HG03460 (cell line): Measurements from ENCODE around the gene RPL37.
"Not testable (repeated sequence)": the region's sequence is repeated elsewhere in the genome, so short reads cannot be mapped to it uniquely, and the experiment has no call there.

Source experiments
- ATAC-seq: cut with Tn5 transposase; IDR thresholded peaks from one replicate; pipeline ENCODE4 v1.9.1; 2021; ENCODE audit not compliant: unreplicated experiment

The RPL37 gene

DNA sequence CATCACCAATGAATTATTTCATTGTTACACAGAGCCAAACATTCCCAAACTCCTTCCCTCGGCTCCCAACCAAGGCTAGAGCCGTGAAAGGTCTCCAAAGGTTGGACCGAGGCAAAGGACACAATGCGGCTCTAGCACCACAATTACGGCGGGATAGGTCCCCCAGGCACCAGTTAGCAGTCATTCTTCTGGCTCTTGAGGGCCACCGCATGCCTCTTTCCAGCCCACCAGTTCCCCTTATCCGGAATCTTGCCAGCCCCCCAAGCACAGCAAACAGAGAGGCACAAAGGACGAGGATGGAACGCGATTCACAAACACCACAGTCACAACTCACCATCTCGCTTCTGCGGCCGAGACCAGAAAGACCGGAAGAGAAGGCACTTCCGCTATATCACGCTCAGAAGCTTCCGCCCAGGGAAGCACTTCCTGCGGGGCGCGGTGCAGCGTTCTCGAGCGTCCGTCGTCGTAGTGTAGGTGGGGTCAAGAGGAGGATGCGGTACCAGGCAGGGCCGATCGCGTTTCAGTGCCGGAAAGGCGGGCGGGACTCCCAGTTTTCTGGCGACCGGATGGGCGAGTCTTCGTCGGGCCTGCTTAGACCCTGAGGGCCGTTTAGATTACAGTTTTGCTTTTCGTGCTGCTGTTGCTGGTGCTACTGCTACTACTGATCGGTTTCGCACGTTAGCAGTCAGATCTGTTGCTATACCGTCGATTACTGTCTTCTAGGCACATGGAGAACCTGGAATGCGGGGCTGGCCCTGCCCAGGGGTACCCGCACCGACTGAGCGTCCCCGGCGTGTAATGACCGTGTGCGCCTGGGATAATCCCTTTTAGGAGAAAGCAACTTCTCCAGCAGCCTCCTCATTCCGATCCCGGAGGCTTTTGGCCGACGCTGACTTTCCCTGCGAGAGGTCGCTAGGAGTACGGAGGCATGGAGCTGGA lies at the start of gene RPL37:
Gene RPL37 (minus strand): TSS at position 374 of the 939 bp plus-strand sequence. CDS start 37 bp downstream, at position 337.
- ATAC-seq, result peak; percentile 96

DNA sequence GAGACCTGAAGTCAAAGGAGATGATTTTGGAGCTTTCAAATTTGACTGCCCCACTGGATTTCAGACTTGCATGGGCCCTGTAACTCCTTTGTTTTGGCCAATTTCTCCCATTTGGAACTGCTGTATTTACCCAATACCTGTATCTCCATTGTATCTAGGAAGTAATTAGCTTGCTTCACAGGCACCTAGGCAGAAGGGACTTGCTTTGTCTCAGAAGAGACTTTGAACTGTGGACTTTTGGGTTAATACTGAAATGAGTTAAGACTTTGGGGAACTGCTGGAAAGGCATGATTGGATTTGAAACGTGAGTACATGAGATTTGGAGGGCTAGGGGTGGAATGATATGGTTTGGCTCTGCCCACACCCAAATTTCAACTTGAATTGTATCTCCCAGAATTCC lies 48.0 kb upstream of the RPL37 start:
- not testable (repeated sequence) for ATAC-seq

DNA sequence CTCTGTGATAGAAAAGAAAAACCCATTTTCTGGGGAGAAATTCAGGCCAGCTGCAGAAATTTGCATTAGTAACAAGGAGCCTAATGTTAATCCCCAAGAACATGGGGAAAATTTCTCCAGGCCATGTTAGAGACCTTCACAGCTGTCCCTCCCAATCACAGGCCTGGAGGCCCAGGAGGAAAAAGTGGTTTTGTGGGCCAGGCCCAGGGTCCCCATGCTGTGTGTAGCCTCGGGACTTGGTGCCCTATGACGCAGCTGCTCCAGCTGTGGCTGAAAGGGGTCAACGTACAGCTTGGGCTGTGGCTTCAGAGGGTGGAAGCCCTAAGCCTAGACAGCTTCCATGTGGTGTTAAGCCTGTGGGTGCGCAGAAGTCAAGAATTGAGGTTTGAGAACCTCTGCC lies 47.3 kb upstream of the RPL37 start:
- ATAC-seq, result no peak

DNA sequence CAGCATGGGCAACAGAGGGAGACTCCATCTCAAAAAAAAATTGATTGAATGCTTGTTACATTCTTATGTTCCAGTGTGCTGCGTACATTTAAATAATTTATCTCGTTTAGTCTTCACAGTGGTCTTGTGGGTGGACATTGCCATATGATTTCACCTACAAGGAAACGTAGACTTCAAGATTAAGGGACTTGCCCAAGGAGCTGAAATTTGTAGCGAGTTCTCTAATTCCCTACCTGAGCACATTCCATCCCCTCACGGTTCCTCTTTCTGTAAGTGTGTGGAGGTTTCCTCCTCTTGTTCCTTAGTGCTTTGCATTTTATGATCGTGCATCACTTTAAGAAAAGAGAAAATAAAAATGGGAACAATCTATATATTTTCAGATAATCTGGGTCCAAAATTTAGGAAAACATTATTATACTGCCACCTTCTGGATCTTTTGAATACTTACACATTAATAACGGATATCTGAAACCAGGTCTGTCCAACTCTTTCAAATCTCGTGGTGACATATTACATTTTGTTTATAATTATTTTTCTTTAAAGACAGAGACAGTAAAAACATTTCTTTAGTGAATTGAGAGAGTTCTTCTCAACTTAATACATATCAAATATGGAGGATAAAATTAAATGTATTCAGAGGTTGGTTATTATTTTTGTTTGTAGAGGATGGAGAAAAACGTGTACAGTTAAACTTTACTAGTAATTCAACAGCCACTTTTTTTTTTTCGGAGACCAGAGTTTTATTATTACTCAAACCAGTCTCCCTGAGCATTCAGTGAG lies 44.3 kb upstream of the RPL37 start:
- peak; percentile 59 for ATAC-seq

DNA sequence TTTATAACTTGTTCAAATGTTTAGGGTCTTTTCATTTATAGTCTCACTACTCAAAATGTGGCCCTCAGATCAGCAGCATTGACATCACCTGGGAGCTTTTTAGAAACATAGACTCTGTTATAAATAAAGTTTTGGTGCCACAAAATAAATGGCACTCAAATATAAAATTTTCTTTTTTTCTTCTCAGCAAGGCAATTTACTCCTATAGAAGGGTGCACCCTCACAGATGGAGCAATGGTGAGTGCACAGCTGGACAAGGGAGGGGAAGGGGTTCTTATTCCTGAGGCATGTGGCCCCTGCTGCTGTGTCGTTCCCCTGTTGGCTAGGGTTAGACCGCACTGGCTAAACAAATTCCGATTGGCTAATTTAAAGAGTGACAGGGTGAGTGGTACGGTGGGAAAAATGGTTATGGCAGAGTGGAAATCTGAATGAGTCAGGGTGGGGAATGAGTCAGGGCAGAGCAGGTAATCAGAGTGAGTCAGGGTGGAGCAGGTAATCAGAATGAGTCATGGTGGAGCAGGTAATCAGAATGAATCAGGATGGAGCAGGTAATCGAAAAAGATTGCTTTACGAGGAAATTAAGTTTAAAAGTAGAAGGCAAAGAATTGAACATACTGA lies 42.5 kb upstream of the RPL37 start:
- no peak for ATAC-seq

DNA sequence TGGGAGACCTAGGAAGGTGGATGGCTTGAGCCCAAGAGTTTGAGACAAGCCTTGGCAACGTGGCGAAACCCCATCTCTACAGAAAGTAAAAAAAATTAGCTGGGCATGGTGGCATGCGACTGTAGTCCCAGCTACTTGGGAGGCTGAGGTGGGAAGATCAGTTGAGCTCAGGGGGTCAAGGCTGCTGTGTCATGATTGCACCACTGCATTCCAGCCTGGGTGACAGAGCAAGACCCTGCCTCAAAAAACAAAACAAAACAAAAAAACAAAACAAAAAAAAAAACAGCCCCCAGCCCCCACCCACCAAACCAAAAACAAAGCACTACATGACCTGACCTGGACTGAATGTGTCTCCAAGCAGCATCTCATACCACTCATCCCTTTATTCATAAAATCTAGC lies 40.9 kb upstream of the RPL37 start:
- ATAC-seq, result no peak

DNA sequence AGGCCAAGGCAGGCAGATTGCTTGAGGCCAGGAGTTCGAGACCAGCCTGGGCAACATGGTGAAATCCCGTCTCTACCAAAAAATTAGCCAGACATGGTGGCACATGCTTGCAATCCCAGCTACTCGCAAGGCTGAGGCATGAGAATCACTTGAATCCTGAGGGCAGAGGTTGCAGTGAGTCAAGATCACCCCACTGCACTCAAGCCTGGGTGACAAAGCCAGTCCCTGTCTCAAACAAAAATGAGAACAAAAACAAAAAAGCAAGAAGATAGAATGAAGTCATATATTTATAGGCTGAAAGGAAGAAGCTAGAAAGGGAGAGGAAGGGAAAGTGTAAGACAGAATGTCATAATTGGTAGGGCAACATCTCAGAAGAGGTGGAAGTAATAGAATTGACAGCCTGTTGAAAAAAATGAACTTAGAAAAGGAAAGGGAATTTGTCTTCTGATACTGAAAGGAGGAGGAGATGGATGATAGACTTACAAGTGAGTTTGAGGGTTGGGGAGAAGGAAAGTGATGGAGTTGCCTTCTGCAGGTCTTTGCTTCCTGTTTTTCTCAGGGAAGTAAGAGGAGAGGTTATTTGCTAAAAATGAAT lies 38.4 kb upstream of the RPL37 start:
- no peak for ATAC-seq

DNA sequence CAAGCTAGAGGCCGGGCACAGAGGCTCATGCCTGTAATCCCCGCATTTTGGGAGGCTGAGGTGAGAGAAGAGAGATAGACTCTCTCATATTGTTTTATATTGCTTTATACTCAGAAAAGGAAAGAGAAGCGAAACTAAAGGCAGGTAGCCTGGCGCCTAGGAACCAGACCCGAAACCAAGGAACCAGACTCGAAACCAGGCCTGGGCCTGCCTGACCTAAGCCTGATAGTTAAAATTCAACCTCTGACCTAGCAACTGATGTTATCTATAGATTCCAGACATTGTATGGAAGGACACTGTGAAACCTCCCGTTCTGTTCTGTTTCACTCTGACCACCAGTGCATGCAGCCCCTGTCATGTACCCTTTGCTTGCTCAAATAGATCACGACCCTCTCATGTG lies 37.2 kb upstream of the RPL37 start:
- ATAC-seq, result not testable (repeated sequence)

DNA sequence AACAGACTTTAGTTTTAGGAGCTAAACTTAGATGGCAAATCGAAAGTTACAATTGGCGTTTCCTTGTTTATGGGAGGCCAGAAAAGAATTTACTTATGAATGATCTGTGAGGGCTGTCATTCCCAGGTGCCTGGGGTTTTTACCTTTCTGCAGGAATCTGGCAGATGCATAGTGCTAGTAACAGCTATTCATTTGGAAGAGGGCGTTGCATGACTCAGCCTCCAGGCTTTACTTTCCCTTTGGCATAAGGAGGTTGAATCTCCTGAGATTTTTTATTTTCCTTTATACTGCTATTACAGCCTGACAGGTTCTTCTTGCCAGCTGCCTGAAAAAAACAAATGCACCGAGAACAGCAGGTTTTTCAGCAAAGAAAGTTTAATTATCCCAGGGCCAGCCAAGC lies 36.2 kb upstream of the RPL37 start:
- no peak for ATAC-seq

DNA sequence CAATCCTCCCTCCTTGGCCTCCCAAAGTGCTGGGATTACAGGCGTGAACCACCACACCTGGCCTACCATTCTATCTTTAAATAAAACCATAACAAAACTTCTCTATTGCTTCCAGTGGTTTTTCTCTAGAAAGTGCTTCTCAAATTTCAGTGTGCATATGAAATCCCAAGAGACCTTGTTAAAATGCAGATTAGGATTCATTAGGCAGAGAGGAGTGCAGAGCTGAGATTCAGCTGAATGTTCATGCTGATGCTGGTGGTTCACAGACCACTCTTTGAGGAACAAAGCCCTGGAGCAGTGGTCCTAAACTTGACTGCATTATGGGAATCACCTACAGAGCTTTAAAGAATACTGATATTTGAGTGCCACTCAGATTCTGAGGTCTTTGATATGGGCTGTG lies 34.4 kb upstream of the RPL37 start:
- ATAC-seq, result no peak

DNA sequence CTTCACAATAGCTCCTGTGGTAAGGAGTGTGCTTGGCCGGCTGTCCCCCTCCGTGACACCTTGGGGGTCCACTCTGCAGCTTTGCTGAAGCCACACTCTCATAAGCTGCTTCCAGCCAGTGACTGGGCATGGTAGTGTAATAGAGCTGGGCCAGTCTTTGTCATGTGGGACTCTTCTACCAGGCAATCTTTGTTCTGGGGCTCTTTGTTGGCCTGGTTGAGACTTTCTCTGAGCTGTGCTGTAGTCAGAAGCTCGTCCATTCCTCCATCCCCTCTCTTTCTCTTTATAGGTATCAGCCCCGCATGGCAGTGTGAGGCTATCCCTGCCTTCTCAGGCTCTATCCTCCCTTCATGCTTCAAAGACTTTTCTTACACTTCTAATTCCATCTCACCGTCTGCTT lies 31.8 kb upstream of the RPL37 start:
- no peak for ATAC-seq

DNA sequence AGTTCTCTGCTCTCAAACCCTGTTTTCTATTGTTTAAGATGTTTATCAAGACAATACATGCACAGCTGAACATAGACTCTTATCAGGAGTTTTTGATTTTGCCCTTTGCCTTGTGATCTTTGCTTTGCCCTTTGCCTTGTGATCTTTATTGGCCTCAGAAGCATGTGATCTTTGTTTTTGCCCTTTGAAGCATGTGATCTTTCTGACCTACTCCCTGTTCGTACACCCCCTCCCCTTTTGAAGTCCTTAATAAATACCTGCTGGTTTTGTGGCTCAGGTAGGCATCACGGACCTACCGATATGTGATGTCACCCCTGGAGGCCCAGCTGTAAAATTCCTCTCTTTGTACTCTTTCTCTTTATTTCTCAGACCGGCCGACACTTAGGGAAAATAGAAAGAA lies 30.0 kb upstream of the RPL37 start:
- ATAC-seq, result not testable (repeated sequence)

DNA sequence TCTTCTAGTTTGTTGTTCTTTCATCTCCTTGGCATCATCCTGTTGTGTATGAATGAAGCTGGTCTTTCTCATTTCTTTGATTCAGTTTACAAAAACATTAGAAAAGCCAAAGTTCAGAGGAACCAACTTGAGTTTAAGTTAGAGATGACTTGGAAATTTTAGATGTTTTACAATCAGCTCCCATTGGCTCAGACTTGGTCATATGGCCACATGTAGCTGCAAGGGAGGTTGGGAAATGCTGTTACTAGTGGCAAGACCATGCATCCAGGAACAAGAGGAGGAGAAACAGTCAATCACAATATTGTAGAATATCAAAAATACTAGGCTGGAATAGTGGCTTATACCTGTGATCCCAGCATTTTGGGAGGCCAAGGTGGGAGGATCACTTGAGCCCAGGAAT lies 25.7 kb upstream of the RPL37 start:
- no peak for ATAC-seq

DNA sequence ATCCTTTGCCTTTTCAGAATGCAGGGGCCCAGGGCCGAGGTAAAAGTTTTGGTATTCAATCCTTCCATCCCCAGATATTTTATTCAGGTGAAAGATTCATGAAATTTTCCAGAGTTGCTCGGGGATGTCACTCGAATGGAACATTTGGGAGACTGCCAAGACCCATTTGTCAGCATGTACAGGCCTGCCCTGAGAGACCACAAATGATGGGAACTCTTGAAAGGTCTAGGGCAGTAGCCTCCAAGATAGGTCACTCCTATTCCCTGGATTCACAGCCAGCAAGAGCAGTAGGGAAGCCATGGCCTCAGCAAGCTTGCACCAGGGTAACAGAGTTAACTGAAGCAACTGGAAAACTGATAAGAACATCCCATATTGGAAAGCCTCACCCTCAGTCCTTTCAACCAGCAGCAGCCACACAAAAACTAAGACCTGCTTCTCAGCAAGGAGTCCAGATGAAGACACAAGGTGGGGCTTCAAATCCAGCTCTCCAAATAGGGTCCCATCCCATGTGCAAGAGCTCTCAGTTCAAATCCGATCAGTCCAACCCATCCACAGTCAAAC lies 18.7 kb upstream of the RPL37 start:
- no peak for ATAC-seq

DNA sequence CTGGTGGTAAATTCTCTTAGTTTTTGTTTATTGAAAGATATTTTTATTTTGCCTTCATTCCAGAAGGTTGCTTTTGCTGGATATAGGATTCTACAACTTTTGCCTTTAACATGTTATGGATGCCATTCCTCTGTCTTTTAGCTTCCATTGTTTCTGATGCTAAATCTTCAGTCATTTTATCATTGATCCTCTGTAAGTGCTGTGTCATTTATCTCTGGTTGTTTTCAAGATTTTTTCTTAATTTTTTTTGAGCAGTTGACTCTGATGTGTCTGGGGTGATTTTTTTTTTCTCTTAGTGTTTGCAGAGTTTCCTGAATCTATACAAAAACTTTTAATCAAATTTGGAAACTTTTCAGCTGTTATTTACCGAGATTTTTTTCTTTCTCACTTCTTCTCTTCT lies 12.5 kb upstream of the RPL37 start:
- no peak for ATAC-seq

DNA sequence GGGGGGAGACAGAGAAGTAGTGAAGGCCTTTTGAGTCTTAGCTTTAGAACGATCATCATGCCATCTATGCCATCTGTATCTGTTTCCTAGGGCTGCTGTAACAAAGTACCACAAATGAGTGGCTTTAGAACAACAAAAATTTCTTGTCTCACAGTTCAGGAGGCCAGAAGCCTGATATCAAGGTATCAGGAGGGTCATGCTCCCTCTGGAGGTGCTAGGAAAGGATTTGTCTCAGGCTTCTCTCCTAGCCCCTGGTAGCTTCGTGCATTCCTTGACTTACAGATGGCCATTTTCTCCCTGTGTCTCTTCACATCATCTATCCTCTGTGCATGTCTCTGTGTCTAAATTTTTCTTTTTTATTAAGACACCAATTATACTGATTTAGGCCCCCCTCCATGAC lies 11.3 kb upstream of the RPL37 start:
- ATAC-seq, result no peak

DNA sequence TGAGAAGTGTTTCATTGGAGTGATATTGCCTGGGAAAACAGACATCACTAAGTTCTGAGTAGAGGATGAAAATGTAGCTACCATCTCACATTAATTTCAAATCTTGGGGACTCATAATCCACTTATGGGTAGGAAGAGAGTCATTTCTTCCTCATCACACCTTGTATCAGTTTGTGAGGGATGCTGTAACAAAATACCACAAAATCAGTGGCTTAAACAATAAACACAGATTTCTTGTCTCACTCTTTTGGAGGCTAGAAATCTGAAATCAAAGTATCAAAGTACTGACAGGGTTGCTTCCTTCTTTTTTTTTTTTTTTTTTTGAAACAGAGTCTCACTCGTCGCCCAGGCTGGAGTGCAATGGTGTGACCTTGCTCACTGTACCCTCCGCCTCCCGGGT lies 9.5 kb upstream of the RPL37 start:
- no peak for ATAC-seq

DNA sequence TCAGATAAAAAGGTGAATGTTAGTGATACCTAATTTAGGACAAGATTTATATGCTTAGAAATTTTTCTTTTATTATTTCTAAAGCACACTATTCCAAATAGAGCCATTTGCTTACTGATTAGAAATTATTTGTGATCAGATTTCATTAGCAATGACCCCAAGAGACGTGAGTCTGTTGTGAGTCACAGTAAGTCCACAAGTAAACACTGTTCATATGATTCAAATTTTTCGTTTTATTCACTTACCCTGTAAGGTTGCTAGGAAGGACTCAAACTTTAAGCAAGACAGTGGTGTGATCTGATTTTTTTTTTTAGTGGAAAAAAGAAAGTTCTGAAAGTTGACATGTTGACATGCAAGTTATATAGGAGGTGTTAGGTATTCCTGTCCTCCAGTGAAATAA lies 7.3 kb upstream of the RPL37 start:
- no peak for ATAC-seq

DNA sequence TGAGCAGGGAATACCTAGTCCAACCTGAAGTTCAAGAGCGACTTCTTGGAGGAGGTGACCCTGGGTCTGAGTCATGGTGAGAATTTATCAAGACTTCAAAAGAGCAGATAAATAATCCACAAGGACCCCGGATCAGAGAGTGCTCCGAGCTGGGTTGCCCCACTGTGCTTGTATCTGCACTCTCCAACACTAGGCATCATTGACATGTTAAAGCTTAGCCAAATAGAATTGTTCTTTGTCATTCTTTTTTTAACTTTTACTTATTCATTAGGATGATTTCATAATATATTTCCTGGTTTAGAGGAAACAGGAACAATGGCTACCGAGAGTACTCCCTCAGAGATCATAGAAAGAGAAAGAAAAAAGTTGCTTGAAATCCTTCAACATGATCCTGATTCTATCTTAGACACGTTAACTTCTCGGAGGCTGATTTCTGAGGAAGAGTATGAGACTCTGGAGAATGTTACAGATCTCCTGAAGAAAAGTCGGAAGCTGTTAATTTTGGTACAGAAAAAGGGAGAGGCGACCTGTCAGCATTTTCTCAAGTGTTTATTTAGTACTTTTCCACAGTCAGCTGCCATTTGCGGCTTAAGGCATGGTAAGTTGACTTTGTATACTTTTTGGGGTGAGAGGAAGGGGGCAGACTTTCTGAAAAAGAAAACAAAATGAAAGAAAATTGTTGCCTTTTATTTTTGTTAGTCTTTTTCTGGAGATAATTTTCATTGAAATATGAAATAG lies 6.2 kb upstream of the RPL37 start, which contains the start of gene CARD6:
Gene CARD6 (plus strand): TSS at position 300 of the 738 bp plus-strand sequence. CDS start 16 bp downstream, at position 316.
- ATAC-seq, result no peak

DNA sequence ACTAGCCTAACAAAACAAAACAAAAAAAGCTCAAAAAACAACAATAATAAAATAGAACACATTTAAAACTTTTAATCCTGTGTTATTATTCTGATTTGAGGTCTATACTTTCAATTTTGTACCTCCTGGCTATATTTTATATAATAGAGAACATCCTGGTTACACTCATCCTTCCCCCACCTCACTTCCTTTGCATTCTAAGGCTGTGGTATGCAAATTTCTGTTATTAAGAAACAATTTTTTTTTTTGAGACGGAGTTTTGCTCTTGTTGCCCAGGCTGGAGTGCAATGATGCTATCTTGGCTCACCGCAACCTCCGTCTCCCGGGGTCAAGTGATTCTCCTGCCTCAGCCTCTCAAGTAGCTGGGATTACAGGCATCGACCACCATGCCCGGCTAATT lies 3.1 kb upstream of the RPL37 start:
- ATAC-seq, result no peak
